Measurements from ENCODE around the gene CRACDL. TPM values are rescaled to one million over a fixed set of nuclear protein-coding genes. Genes with fewer than 3 reads are reported as not detected.

Gene CRACDL
- total RNA-seq, 4 donors from 2014 or later, result 5.2 to 10.6 (median 8.1) TPM

DNA sequence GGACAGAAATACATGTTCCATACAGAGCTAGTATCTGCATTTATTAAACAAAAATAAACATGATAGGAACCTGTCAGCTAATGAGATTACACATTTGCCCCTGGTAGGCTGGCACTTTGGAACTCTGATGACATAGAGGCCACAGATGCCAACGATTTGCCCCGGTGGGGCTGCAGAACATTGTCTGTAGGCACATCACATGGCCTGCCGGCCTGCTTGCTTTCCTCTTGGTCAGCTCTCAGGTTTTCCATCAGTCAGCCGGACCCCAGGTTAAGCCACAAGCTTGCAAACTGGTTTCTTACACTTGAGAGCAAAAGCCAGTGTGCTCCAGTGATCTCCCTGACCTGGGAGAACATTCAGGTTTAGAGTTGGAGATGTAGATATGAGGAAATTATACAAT is 60.3 kb downstream of the CRACDL start:
- Histone ChIP-seq H3K4me3 (replicated peaks in 1 of 3) (no peak overlapping the region), H3K36me3 (no peaks in the 10 kb centered on the region), H3K27me3 (no peaks in the 10 kb centered on the region), H3K4me1 (peaks cover 0 to 6% of the 10 kb centered on the region in 2 donors), H3K9me3 (no peaks in the 10 kb centered on the region), H3K27ac (no peak overlapping the region)
- WGBS, 2 donors, result 86 to 91% methylated on average over 4 of the region's 4 CpGs
- intact Hi-C loops (cut with DNase I), result no loop called here
- DNase-seq, result no peak
- TF ChIP-seq, protein P1, sequence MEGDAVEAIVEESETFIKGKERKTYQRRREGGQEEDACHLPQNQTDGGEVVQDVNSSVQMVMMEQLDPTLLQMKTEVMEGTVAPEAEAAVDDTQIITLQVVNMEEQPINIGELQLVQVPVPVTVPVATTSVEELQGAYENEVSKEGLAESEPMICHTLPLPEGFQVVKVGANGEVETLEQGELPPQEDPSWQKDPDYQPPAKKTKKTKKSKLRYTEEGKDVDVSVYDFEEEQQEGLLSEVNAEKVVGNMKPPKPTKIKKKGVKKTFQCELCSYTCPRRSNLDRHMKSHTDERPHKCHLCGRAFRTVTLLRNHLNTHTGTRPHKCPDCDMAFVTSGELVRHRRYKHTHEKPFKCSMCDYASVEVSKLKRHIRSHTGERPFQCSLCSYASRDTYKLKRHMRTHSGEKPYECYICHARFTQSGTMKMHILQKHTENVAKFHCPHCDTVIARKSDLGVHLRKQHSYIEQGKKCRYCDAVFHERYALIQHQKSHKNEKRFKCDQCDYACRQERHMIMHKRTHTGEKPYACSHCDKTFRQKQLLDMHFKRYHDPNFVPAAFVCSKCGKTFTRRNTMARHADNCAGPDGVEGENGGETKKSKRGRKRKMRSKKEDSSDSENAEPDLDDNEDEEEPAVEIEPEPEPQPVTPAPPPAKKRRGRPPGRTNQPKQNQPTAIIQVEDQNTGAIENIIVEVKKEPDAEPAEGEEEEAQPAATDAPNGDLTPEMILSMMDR (IDR thresholded peaks at IDR 0.05), result no peak
- no peak for TF ChIP-seq POLR2A (IDR thresholded peaks at IDR 0.05)

DNA sequence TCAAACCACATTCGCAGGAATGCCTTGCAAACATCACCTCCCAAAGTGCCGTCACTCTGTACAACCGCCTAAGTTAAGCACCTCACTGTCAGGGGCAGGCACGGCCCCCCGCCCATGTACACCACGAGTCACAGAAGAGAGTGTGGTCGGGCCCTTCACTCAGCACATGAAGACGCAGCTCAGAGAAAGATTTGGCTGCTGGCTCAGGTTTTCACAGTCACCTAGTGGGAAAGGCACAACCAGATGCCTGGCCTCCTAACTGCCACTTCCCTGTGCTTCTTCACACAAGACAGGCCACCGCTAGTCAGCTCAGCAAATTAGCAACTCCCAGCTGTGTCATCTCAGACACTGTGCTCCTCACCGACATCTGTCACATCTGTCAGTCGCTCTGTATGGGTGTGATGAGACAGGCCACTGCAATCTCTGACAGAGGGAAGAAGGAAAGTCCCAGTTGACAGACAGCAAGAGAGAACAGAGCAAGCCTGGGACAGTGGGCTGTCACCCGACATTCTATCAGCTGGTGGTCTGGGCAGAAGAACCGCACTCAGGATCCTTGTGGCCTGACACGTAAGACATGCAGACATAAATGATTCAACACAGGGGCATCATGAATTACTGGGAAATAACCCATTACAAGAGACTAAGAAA is 60.8 kb downstream of the CRACDL start:
- H3K27ac ChIP-seq, result no peak overlapping the region
- WGBS, 2 donors, result 66 to 79% methylated on average over 14 of the region's 14 CpGs
- peaks cover 4 to 11% of the 10 kb centered on the region in 2 donors for H3K4me1 ChIP-seq
- H3K4me3 ChIP-seq (replicated peaks in 1 of 3), result no peak overlapping the region
- intact Hi-C loops (cut with DNase I), result no loop called here
- no peaks in the 10 kb centered on the region for H3K27me3 ChIP-seq
- DNase-seq, result no peak
- H3K9me3 ChIP-seq, result no peaks in the 10 kb centered on the region
- TF ChIP-seq, protein P1 (IDR thresholded peaks at IDR 0.05), result no peak
- no peak for TF ChIP-seq POLR2A (IDR thresholded peaks at IDR 0.05)
- H3K36me3 ChIP-seq, result no peaks in the 10 kb centered on the region

DNA sequence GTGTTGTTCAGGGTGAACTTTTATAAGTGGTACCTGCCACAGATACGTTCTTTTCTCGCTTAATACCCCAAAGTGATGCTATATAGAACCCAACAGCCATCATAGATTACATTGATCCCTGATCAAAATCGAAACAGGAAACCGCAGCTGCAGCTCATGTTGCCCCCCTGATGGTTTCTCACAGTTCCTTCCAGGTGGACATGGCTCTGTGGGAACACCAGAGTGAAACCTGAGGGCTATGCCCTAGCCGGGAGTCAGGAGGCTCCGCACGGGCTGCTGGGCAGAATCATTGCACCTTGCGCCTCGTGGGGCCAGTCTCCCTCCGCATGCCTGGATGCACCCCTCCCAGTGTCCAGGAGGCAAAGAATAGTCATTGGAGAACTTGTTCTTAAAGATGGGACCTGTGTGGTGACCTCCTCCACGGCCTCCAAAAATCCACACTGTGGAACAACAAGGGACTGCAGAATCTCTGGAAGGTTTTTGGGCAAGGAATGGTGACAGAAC is 61.8 kb downstream of the CRACDL start:
- no peak overlapping the region for H3K27ac ChIP-seq
- no peaks in the 10 kb centered on the region for H3K9me3 ChIP-seq
- no peaks in the 10 kb centered on the region for H3K36me3 ChIP-seq
- no peak for DNase-seq
- 89 to 93% methylated on average over 7 to 11 of the region's 11 CpGs for WGBS, 2 donors
- intact Hi-C loops (cut with DNase I), result no loop called here
- no peaks in the 10 kb centered on the region for H3K27me3 ChIP-seq
- H3K4me1 ChIP-seq, result peaks cover 5 to 12% of the 10 kb centered on the region in 2 donors
- H3K4me3 ChIP-seq (replicated peaks in 1 of 3), result no peak overlapping the region
- TF ChIP-seq, protein P1 (IDR thresholded peaks at IDR 0.05), result no peak
- no peak for TF ChIP-seq POLR2A (IDR thresholded peaks at IDR 0.05)

DNA sequence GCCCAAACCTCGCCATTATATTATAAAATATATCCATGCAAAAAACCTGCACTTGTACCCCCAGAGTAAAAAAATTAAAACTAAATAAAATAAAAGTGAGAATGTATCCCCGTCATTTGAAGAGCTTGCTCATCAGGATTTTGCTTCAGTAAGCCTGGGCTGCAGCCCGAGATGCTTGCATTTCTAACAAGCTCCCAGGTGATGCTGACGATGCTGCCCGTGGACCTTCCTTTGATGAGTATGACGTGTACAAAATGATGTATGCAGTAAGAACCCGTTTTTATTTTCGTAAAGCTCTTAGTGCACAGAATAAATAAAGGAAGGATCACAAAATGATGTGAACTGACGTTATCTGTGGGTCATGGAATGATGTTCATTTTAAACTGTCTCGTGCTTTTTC is 63.5 kb downstream of the CRACDL start:
- H3K36me3 ChIP-seq, result no peaks in the 10 kb centered on the region
- intact Hi-C loops (cut with DNase I), result no loop called here
- TF ChIP-seq, protein P1 (IDR thresholded peaks at IDR 0.05), result no peak
- no peak for TF ChIP-seq POLR2A (IDR thresholded peaks at IDR 0.05)
- no peak for DNase-seq
- H3K4me3 ChIP-seq (replicated peaks in 1 of 3), result no peak overlapping the region
- no peaks in the 10 kb centered on the region for H3K9me3 ChIP-seq
- H3K27me3 ChIP-seq, result no peaks in the 10 kb centered on the region
- H3K4me1 ChIP-seq, result peaks cover 14 to 24% of the 10 kb centered on the region in 2 donors
- H3K27ac ChIP-seq, result no peak overlapping the region
- 93 to 94% methylated on average over 10 of the region's 10 CpGs for WGBS, 2 donors

DNA sequence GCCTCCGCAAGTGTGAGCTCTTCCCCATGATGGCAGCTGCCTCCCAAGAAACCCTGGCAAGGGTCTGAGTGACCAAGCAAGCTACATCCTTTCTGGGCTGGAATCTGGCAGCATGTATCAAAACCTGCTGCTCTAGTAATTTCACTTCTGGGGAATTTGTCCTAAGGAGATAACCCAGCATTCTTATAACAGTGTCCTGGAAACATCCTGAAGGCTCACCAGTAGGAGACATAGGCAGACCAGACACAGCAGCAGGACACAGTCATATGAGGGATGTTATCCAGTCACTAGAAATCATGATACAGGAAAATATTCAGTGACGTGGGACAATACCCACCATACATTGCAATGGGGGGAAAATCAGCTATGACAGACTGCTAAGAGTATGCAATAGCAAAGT is 64.5 kb downstream of the CRACDL start:
- Histone ChIP-seq H3K36me3 (no peaks in the 10 kb centered on the region), H3K4me1 (peaks cover 14 to 24% of the 10 kb centered on the region in 2 donors), H3K27me3 (no peaks in the 10 kb centered on the region), H3K27ac (no peak overlapping the region), H3K4me3 (replicated peaks in 1 of 3) (no peak overlapping the region), H3K9me3 (no peaks in the 10 kb centered on the region)
- TF ChIP-seq, protein P1 (IDR thresholded peaks at IDR 0.05), result no peak
- no peak for TF ChIP-seq POLR2A (IDR thresholded peaks at IDR 0.05)
- 94 to 98% methylated on average over 2 of the region's 2 CpGs for WGBS, 2 donors
- DNase-seq, result no peak
- intact Hi-C loops (cut with DNase I), result no loop called here
